GM20000 (cell line): ENCODE measurements around the gene RETN.
A peak's percentile ranks its signal among the peaks of the same experiment; 100 is the strongest.

ENCODE experiments used
- DNase-seq: peaks from one replicate; pipeline ENCODE4 v3.0.0; 2012; ENCODE audit warnings: low spot score
- TF ChIP-seq, protein P1 (sequence below): IDR thresholded peaks from 2 replicates; pipeline ENCODE4 v1.5.1; 2012; ENCODE audit warnings: mild to moderate bottlenecking, control low read depth; ENCODE audit errors: extremely low read depth, missing control alignments

Gene RETN

DNA sequence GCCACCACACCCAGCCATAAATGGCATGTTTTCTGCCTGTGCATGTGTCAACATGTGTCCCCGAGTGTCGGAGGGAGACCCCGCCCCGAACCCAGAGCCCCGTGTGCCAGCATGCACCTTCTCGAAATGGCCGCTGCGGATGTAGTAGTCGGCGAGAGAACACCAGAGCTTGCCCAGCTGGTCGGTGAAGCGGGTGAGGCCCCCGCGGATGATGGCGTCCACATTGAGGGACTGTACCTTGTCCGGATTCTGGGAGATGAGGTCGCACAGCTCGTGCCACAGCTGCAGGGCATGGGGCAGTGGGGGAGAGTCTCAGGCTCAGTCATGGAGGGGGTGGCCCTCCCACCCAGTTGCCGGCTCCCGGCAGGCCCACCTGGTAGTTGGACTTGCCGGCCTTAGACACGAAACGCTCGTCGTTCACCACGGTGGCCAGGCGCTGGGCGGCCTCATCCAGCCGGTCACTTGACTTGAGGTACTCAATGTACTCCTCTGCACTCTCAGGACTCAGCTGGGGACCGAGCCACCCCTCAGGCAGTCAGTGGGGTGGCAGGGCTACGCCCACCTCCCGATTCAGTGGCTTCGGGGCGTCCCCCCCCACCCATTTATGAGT is 43.0 kb upstream of the RETN start:
- DNase-seq, result no peak
- TF ChIP-seq, protein P1, sequence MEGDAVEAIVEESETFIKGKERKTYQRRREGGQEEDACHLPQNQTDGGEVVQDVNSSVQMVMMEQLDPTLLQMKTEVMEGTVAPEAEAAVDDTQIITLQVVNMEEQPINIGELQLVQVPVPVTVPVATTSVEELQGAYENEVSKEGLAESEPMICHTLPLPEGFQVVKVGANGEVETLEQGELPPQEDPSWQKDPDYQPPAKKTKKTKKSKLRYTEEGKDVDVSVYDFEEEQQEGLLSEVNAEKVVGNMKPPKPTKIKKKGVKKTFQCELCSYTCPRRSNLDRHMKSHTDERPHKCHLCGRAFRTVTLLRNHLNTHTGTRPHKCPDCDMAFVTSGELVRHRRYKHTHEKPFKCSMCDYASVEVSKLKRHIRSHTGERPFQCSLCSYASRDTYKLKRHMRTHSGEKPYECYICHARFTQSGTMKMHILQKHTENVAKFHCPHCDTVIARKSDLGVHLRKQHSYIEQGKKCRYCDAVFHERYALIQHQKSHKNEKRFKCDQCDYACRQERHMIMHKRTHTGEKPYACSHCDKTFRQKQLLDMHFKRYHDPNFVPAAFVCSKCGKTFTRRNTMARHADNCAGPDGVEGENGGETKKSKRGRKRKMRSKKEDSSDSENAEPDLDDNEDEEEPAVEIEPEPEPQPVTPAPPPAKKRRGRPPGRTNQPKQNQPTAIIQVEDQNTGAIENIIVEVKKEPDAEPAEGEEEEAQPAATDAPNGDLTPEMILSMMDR, result no peak

DNA sequence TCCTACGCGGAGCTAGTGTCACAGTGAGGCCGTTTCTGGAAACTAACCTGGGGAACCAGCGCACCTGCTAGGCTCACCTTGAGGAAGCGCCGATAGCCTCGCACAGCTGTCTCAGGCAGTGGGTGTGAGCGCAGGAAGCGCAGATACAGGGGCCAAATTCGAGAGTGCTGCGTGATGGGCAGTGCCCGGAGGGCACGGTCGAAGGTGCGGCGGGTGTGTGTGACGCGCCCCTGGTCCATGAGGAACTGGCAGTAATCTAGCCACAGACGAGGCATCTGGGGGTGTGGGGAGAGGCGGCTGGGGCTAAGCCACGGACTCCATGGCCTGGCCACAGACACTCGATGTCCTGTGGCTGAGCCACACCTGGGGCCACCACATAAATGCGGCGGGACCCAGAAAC is 41.7 kb upstream of the RETN start:
- no peak for DNase-seq
- TF ChIP-seq, protein P1, result no peak

DNA sequence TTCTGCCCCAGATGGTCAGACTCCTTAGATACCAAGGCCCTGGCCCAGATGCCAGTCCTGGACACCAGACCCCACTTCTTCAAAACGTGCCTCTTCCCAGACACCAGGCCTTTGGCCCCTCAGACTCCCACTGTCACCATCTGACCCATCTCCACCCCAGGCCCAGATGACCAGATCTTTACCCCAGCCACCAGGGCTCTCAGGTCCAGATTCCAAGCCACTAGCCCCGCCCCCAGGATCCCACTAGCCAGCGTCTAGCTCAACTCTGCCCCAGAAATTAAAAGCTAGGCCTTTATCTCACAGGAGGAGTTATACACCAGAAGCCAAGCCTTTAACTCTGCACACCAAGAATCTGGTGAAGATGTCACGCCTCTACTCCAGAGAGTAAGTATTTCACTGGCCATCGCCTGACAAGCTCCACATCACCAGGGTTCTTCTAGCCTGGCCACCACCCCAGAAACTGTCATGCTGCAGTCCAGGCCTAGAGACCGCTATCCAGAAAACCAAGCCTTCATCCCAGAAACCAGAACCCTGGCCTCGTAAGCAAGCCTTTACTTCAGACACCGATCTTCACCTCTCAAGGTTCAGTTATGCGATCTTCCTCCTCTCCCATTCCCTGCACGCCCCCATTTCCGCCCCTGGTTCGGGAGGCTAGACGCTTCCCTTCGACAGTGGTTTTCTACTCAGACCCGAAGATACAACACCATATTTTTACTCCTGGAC is 40.1 kb upstream of the RETN start:
- TF ChIP-seq, protein P1, result no peak
- no peak for DNase-seq

DNA sequence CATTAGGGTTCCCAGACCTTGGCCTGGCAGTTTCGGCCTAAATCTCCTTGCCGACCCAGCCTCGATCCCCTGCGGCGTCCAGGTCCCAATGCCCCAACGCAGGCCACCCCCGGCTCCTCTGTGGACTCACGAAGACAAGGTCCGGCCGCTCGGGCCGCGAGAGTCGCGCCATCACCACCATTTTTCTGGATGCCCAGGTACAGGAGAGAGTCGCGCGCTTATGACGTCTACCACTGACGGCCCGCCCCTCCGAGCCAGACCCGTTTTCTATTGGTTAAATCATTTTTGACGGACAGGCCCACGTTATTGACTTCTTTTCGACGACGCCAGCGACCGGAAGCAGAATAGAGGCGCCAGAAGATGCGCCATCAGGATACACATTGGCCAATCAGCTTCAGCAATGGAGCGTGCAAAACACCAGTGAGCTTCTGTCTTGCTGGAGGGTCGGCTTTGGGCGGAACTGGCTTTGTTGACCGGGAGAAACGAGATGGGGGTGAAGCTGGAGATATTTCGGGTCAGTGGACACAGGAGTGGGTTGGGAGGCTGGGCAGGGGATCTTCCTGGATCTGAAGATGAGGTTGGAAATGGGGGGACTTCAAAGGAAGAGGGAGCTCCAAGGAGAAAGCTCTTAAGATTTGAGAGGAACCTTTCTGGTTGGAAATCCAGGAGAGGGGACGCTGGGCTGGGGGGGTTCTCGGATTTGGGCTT is 39.3 kb upstream of the RETN start, which contains the start of the genes PET100 and XAB2:
TSS of gene PET100 (plus strand) at position 447 of the 708 bp plus-strand sequence. CDS start at position 488, 41 bp downstream.
TSS of gene XAB2 (minus strand) at position 199 of the 708 bp plus-strand sequence. CDS start at position 181, 18 bp downstream.
- TF ChIP-seq, protein P1, result no peak

DNA sequence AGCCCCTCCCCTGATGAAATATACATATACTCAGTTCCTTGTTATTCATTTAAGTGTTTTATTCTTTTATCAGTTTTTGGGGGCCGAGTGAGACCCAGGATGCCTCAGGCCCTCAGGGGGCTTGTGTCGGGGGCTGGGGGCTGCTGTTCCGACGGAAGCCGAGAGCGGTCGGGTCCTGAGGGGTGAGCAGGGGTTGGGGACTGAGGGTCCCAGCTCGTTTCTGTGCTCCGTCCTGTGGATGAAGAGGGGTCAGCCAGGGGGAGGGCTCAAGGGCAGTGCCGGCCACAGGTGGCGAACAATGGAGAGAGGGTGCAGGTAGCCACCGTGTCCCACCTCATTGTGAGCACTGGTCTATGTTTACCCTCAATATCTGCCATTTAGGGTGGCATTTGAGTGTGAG is 37.3 kb upstream of the RETN start:
- no peak for DNase-seq
- TF ChIP-seq, protein P1, result no peak

More for the DNA sequence above, 39.3 kb upstream of the RETN start, which contains the start of the genes PET100 and XAB2:
- DNase-seq, result peak; percentile 99

DNA sequence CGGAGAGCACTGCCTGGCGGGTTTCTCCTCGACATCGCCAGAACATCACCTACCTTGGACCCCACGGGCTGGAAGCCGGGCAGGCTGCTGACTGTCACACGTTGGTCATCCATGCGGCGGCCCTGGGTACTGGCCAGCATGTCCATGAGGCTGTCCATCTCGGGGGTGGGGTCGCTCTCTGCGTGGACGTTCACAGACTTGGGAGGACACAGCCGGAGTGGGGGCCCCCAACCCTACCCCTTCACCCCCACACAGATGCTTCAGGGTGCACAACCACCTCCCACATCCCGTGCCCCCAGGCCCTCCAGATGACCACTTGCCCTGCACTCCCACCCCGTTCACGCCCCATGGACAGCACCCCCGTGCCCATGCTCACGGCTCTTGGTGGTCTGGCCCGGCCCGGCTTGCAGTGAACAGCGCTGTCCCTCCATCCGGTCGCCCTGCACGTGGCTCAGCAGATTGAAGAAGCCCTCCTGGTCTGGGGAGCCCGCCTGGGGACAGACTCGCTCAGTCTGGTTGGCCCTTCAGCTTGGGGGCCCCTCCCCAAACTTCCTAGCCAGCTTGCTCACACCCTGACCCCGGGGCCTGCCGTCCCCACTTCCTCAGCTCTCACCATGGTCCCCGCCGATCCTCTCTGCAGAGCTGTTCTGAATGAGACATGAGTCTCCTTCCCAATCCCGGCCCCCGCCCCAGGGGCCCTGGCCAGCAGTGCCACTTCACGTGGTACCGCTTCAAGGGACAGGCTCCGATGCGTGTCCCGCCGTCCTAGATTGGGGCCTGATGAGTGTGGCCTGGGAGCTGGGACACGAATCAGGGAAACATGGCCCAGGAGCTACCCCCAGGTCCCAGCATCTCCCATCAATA is 36.3 kb upstream of the RETN start:
- no peak for DNase-seq
- TF ChIP-seq, protein P1, result no peak
